T47D (cell line): ENCODE measurements around the gene PPP1R12A.

ENCODE experiments used
- DNase-seq, 2 experiments: peaks; one replicate each; pipeline versions ENCODE4 v3.0.0 to v3.0.0-alpha.2; 2011 to 2012; ENCODE audit warnings: low read depth in 1 of 2, low spot score in 1 of 2
- JUND ChIP-seq: IDR thresholded peaks from 2 replicates; pipeline ENCODE4 v1.6.1; 2012; ENCODE audit warnings: low read depth
- in situ Hi-C: cut with HindIII; loops from 2 replicates; pipeline ENCODE4 v1.10.0; 2016; ENCODE audit warnings: low sequenced_read_pairs, low pct_unique_long_range_greater_than_20kb

The PPP1R12A gene

GRCh38 chr12:79877246-79877645 lies 57.7 kb downstream of the PPP1R12A start:
- TF ChIP-seq JUND: no peak
- in situ Hi-C loops: no loop called here
- no peak for DNase-seq

GRCh38 chr12:79874665-79875064 lies 60.2 kb downstream of the PPP1R12A start:
- DNase-seq: no peak
- TF ChIP-seq JUND: no peak
- in situ Hi-C loops: no loop called here

DNA sequence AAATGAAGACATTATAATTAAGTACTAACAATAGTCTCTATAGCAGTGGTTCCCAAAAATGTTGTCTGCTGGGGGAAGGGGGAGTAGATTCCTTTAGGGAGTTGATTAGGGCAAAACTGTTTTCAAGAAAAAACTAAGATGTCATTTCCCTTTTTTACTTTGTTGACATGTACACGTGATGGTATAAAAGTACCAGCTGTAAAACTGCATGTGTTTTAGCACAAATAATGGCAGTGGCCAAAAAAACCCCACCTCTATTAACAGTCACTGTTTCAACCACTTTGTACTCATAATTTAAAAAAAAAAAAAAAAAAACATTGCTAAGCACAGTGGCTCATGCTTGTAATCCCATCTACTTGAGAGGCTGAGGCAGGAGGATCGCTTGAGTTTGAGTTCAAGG lies 61.7 kb downstream of the PPP1R12A start:
- TF ChIP-seq JUND: no peak
- DNase-seq: no peak
- in situ Hi-C loops: no loop called here

DNA sequence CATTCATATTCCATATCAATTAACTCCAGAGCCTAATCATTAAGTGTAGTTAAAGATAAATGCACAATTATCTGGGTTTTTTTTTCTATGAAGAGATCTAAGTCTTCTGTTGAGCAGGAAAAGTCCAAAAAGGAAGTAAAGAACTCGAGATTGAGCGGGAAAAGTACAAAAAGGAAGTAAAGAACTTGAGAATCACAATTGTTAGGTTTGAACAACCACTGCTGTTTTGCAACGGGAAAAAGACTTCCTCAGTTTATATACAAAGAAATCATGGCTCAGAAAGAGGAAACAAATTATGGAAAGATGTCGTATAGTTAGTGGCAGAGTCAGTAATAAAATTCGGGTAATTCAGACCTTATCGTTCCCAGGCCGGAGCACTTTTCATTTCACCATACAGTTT lies 63.3 kb downstream of the PPP1R12A start:
- TF ChIP-seq JUND: no peak
- in situ Hi-C loops: no loop called here
- DNase-seq: no peak

DNA sequence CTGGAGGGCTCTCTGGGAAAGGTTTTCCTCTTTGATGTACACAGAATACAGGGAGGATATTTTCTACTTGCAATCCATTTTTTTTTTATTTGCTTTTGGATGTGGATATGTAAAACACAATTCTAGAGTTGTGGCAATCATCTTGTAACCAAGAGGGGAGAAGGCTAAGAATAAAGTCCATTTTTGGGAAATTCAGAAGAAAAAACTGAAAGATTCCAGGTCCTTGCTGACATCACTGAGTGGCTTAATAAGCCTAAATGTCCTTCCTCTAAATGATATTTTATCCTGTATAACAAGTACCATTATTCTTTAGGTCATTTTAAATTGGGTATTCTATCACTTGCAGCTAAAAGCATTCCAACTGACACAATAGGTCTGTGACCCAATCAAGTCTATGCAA lies 64.0 kb downstream of the PPP1R12A start:
- in situ Hi-C loops: no loop called here
- no peak for TF ChIP-seq JUND
- no peak for DNase-seq

DNA sequence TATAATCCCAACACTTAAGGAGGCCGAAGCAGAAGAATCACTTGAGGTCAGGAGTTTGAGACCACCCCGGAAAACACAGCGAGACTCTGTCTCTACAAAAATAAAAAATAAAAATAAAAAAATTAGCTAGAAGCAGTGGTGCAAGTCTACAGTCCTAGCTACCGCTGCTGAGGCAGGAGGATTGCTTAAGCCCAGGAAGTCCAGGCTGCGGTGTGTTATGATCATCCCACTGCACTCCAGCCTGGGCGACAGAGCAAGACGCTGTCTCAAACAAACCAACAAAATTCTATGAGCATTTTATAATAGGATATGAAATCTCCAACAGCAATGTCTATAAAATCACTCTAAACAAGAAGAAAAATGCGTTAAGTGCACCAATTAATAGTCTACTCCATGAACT lies 75.3 kb downstream of the PPP1R12A start:
- TF ChIP-seq JUND: no peak
- in situ Hi-C loops: no loop called here
- no peak for DNase-seq

GRCh38 chr12:79858518-79858917 lies 76.4 kb downstream of the PPP1R12A start:
- no peak for DNase-seq
- in situ Hi-C loops: no loop called here
- no peak for TF ChIP-seq JUND

DNA sequence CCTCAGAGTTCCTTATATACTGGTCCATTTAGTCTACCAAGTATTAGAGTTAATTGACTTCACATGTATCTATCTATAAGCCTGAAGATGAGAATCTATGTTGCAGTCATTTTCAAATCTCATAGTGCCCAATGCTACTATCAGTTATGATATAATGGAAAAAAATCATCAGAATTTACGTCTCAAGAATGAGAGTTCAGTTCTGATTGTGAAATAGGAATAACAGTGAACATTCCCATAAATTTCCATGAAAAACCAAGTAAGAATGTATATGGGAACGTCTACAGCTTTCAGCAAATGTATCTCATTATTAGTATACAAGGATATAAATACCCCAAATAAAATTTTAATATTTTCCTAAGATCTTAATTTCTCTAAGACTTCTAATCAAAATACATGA lies 77.2 kb downstream of the PPP1R12A start:
- DNase-seq: no peak
- in situ Hi-C loops: no loop called here
- no peak for TF ChIP-seq JUND

DNA sequence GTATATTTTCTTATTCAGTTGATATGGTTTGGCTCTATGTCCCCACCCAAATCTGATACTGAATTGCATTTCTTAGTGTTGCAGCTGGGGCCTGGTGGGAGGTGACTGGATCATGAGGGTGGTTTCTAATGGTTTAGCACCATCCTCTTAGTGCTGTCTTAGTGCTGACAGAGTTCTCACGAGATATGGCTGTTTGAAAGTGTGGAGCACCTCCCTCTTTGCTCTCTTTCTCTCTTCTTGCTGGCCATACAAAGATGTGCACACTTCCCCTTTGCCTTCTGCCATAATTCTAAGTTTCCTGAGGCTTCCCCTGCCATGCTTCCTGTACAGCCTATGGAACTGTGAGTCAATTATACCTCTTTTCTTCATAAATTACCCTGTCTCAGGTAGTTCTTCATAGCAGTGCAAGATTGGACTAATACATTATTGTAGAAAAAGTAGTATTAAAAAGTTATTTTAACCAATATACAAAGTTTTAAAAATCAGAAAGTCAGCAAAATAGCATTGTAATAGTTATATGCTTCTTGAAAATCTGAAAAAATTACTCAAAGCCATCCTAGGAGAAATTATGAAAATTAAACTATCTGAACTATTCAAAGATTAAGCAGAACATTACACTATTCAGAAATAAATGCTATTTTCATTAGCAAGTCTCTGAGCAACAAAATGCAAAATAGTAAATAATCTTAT lies 84.1 kb downstream of the PPP1R12A start:
- in situ Hi-C loops: no loop called here
- no peak for DNase-seq
- no peak for TF ChIP-seq JUND

GRCh38 chr12:79848339-79848738 lies 86.6 kb downstream of the PPP1R12A start:
- no peak for TF ChIP-seq JUND
- in situ Hi-C loops: no loop called here
- no peak for DNase-seq

- TF ChIP-seq JUND: no peak
- no peak for DNase-seq
- in situ Hi-C loops: no loop called here
Observed at GRCh38 chr12:79847417-79847816, 87.5 kb downstream of the PPP1R12A start.

DNA sequence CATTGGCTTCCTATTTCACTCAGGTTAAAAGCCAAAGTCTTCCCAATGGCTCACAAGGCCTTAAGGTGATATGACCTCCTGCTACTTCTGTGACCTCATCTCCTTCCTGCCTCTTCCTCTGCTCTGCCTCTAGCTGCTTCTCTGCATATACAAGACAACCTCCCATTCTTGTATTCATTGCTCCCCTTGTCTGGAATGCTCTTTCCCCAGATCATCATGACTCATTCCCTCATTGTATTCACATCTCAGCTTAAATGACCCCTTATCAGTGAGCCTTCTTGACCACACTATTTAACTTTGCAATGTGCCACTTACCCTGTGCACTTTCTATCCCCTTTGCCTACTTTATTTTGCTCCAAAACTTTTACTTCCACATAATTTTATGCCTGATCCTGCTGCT lies 90.2 kb downstream of the PPP1R12A start:
- DNase-seq: no peak
- in situ Hi-C loops: no loop called here
- TF ChIP-seq JUND: no peak

DNA sequence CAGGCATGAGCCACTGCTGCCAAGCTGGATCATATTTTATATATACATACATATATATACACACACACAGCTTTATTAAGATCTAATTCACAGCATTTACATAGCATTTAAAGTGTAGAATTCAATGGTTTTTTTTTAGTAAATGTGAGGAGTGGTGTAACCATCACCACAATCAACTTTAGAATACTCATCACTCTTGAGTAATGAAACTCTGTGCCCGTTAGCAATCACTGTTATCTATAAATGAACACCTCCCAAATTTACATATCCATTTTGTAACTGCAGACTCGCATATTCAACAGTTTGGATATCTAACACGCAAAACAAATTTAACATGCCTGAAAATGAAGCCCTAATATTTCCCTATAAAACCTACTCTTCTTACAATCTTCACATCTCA lies 90.9 kb downstream of the PPP1R12A start:
- in situ Hi-C loops: no loop called here
- no peak for TF ChIP-seq JUND
- DNase-seq: no peak

DNA sequence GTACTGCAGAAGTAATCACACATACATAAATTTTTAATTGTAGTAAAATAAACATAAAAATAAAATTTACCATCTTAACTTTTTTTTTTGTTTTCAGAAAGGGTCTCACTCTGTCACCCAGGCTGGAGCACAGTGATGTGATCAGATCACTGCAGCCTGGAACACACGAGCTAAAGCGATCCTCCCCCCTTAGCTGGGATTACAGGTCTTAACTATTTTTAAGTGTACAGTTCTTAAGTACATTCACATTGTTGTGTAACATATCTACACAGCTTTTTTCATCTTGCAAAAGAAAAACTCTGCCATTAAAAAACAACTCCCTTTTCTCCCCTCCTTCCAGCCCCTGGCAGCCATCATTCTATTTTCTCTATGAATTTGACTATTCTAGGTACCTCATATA lies 92.3 kb downstream of the PPP1R12A start:
- in situ Hi-C loops: no loop called here
- DNase-seq: no peak
- no peak for TF ChIP-seq JUND
